Transverse colon (tissue), 4 donors: Measurements from ENCODE around the gene ALDH3A1.

Experiments
- EP300 ChIP-seq: sonication (generic); formaldehyde crosslinking; IDR thresholded peaks from one replicate; pipeline ENCODE4 v1.6.1; 2017; ENCODE audit warnings: antibody characterized with exemption, low read depth
- POLR2A ChIP-seq: fragments of 450-650 bp; IDR thresholded peaks from one replicate; pipeline ENCODE4 v1.6.1; 2016; ENCODE audit warnings: antibody characterized with exemption, mild to moderate bottlenecking, moderate library complexity
- POLR2AphosphoS5 ChIP-seq, 3 donors: sonication (generic); formaldehyde crosslinking; IDR thresholded peaks; one replicate each; pipeline ENCODE4 v1.6.1; 2016; ENCODE audit warnings: antibody characterized with exemption in 3 of 3
- TF ChIP-seq, protein P1 (sequence below), 5 experiments: fragments of 200-600 bp in 3 of 5; fragments of 450-650 bp in 2 of 5; sonication (generic) in 3 of 5; IDR thresholded peaks; 1 replicate in 2 of 5; 2 replicates in 3 of 5; pipeline ENCODE4 v1.5.1; 2016 to 2017; ENCODE audit warnings: antibody characterized with exemption in 5 of 5, inconsistent platforms in 3 of 5, mild to moderate bottlenecking in 2 of 5, moderate library complexity in 1 of 5

DNA sequence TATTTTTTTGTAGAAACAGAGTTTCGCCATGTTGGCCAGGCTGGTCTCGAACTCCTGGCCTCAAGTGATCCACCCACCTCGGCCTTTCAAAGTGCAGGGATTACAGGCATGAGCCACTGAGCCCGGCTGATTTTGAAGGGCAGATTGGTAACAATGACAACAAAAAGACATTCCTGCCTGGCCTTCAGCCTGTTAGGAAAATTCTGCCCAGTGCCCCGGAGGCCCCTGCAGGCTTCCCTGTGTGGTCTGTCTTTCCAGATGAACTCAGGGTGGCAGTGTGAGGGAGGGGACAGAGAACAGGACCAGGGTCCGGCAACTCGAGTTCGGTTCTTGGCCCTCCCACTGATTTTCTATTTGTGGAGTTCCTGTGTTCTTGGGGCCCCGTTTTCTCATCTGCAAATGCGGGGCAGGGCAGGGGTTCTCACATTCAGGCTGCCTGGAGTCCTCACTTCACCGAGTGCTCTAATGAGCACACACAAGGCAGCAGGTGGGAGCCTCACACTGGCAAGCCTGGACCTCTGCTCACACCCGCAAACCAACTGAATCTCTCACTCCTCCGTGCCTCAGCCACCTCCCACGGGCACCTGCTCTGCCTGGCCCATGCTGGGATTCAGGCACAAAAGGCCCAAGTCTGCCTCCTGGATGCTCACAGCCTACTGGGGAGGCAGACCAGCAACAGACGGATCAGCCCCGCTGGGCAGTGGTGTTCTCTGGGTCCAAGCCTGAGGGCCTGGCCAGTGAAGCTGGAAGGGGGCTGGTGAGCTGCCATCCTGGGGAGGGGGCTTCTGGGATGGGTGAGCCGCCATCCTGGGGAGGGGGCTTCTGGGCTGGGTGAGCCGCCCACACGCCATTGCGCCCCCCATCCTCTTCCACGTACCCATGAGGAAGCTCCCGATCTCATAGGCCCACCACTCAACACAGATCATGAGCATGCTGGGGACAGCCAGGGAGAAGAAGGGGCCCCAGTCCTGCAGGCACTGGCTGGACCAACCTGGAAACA, 42.0 kb downstream of the ALDH3A1 start:
- TF ChIP-seq POLR2A: no peak
- TF ChIP-seq, protein P1, sequence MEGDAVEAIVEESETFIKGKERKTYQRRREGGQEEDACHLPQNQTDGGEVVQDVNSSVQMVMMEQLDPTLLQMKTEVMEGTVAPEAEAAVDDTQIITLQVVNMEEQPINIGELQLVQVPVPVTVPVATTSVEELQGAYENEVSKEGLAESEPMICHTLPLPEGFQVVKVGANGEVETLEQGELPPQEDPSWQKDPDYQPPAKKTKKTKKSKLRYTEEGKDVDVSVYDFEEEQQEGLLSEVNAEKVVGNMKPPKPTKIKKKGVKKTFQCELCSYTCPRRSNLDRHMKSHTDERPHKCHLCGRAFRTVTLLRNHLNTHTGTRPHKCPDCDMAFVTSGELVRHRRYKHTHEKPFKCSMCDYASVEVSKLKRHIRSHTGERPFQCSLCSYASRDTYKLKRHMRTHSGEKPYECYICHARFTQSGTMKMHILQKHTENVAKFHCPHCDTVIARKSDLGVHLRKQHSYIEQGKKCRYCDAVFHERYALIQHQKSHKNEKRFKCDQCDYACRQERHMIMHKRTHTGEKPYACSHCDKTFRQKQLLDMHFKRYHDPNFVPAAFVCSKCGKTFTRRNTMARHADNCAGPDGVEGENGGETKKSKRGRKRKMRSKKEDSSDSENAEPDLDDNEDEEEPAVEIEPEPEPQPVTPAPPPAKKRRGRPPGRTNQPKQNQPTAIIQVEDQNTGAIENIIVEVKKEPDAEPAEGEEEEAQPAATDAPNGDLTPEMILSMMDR (IDR thresholded peaks at IDR 0.05): no peak
- TF ChIP-seq EP300: no peak
- TF ChIP-seq POLR2AphosphoS5 (IDR thresholded peaks at IDR 0.05): no peak
